SH-SY5Y (cell line): ENCODE measurements around the gene SMAD3.

Source experiments
- GATA2 ChIP-seq: IDR thresholded peaks from 2 replicates; pipeline ENCODE4 v1.6.1; 2011; ENCODE audit warnings: mild to moderate bottlenecking, low read depth, low read length
- GATA3 ChIP-seq: IDR thresholded peaks from 2 replicates; pipeline ENCODE4 v1.6.1; 2011; ENCODE audit warnings: low read depth, mild to moderate bottlenecking, low read length, moderate library complexity

Gene SMAD3

DNA sequence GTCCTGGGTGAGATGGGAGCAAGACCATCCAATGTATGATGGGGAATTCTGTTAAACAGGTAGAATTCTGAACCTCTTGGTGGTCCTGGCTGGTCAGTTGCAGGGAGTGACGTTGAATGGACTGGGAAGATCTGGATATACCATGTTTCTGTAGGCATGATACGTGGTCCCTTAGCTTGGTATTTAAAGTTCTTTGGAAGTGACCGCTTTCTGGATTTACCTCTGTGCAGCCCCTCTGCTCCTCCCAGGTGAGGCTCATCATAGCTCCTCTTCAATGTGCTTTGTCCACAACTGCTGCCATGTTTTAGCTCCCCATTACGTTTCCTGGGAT, 37.2 kb downstream of the SMAD3 start:
- TF ChIP-seq GATA3 (no peak), GATA2 (no peak)

DNA sequence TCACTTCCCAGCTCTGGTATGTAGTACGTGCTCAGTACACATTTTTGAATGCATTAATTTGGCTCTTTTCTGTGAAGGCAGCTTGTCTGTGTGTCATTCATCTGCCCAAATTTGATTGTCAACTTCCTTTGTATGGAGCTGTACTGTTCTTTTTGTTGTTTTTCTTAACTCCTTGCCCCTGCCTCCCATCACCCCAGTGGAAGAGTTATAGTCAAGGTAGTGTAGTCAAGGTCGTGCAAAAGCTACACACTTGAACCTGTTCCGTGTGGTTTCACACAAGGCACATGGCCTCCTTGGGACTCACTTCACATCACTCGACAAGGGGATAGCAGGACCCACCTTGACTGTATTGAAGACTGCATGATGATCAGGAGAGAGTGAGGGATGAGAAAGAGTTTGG, 37.6 kb downstream of the SMAD3 start:
- TF ChIP-seq GATA2 (no peak), GATA3 (no peak)

DNA sequence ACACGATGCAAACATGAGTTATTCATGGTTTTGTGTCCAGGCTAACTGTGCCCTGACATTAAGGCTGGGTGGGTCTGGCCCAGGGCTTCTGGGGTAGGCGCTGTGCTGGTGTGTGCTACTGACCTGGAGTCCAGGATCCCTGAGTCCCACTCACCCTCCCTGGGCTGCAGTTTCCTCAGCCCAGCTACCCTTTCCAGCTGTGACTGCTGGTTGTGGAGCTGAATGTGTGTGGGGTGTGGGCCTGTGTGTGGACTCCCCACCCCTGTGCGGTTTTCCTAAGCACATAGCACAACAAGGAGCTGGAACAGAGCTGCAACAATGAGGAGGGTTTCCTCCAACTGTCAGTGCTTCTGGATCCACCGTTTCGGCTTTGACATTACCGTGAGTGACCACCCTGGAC, 38.0 kb downstream of the SMAD3 start:
- TF ChIP-seq GATA2 = no peak
- TF ChIP-seq GATA3 = no peak

DNA sequence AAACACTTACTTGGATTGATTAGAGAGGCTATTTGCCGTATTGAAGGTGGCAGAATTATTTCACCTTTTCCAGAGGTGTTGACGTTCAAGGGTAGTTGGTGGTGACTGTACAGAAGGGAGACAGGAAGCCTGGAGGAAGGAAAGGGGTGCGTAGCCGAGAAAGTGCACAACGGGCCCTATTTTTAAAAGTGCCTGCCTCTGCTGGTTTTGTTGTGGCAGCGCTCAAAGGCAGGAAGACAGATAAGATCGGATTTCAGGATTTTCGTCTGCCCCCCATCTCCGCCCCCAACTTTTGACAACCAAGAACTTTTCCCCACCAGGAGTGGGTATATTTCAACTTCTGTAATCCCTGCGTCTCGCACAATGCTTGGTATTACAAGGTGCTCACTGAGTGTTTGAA, 38.5 kb downstream of the SMAD3 start:
- no peak for TF ChIP-seq GATA2
- TF ChIP-seq GATA3 = no peak

DNA sequence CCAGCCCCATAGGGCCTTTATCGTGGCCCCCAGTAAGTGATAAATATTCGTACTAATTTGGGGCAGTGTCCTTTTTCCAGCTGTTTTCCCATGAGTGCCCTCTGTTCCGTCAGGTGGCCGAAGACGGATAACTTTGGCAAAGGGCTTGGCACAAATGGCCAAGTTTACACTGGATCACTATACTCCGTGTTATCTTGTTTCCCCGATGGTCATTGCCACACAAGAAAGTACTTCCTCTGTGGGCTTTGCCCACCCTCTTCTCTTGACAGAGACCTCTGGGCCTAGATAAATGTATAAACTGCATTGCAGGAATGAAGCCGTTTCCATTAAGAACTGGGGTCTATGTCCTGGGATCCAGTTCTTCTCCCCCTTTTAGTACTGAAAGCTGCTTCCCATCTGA, 39.1 kb downstream of the SMAD3 start:
- TF ChIP-seq GATA3 = no peak
- TF ChIP-seq GATA2 = no peak

DNA sequence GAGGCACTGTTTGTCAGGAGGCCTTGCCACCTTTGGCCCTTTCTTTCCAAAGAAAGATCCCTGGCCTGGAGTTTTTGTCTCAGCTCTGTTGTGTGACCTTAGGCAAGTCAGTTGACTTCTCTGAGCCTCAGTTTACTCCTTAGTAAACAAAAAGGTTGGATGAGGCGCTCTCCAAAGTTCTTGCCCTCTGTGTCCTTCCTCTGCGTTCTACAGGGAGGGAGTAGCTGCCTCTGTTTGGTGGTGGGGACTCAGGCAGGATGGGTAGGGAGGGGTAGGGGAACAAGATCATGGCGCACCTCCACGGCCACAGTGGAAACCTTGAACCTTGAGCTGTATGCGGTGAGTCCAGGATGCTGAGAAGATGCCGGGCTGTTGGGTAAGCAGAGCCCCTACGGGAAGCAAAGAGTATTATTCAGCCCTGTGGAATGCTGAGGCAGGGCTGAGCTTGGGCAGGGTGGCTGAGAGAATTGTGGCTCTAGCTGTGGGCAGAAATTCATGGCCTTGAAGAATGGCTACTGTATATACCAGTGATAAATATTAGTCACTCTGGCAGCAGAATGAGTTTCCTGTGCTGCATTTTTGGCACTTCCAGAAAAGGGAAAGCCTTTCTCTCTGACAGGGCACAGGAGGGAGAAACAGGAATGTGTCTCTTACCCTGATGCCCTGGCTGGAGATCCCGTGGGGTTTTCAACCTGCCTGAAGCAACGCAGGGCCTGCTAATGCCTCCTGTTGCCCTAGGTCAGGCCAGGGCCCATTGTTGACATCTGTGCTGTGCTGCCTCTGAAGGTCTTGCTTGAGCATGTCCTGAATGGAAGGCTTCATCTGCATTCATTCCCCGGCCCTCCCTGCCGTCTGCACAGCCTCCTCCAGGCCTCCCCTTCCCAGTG, 39.9 kb downstream of the SMAD3 start:
- TF ChIP-seq GATA2 (no peak), GATA3 (no peak)

DNA sequence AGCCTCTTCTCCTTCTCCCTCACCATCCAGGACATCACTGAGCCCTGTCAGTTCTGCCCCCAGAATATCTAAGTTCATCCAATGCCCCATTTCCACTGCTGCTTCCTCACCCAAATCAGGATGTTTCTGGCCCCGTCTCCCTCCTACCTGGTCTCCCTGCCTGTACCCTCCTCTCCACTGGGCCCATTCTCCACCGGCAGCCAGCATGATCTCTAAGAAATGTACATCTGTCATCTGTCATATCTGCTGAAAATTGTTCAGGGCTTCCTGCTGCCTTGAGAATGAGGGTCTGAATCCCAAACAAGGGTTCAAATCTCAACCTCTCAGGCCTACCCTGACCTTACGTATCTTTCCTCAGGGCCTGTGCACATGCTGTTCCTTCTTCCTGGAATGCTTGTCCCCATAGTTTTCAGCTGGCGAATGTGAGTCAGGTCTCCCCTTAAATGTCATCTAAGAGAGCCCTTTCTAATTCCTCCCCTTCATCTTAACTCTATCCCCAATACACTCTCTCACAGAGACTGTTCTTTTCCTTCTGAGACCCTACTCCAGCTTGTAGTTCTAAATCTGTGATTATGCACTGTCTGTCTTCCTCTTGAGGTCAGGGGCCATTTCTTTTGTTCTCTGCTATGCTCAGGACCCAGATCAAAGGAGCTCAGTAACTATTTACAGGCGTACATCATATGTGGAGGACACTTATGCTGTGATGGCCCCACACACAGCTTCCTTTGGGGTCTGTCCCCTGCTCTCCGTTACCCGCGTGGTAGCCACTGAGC, 40.8 kb downstream of the SMAD3 start:
- no peak for TF ChIP-seq GATA3

DNA sequence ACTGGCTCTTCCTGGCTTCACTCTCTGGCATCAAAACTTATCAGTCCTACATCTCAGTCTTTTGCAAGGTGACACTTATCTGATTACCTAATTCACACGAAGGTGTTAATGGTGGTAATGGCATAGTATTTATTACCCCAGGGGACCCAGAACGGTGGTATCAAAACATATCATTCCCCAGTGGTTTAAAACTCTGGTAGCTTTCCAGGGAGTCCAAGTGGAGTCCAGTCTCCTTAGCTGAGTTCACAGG, 41.3 kb downstream of the SMAD3 start:
- TF ChIP-seq GATA3 (no peak), GATA2 (no peak)

DNA sequence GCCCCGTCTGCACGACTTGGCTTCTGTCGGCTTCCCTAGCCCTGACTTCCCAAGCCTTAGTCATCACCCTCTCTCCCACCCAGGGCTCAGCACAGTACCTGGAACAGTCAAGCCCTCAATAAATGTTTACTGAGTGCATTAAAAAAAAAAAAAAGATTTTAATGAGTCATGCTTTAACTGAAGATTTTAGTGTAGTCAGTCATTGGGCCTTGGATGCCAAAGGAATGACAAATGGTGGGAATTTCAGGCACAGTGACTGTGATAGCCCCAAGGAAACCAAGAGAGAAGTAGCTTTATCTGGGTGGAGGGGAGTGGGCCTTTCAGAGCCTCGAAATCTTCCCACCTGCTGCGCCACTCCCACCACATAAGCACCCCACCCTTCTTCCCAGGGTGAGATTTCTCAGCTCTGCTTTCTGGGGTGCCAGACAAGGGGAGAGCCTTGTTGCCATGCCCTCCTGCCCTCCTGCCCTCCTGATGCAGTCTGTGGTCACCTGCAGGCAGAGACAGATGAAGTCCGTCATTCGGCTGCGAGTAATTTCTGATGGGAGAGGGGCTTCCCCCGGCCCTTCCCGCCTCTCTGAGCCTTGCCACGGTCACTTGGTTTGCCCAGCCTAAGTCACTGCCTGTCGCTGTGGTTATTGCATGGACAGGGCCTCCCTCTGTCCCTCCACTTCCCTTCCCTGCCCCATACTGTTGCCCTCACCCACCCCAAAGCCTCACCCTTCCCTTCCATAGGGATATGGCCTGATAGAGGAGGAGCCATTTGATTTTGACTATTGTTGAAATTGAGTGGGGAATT, 41.8 kb downstream of the SMAD3 start:
- TF ChIP-seq GATA2 (no peak), GATA3 (no peak)

DNA sequence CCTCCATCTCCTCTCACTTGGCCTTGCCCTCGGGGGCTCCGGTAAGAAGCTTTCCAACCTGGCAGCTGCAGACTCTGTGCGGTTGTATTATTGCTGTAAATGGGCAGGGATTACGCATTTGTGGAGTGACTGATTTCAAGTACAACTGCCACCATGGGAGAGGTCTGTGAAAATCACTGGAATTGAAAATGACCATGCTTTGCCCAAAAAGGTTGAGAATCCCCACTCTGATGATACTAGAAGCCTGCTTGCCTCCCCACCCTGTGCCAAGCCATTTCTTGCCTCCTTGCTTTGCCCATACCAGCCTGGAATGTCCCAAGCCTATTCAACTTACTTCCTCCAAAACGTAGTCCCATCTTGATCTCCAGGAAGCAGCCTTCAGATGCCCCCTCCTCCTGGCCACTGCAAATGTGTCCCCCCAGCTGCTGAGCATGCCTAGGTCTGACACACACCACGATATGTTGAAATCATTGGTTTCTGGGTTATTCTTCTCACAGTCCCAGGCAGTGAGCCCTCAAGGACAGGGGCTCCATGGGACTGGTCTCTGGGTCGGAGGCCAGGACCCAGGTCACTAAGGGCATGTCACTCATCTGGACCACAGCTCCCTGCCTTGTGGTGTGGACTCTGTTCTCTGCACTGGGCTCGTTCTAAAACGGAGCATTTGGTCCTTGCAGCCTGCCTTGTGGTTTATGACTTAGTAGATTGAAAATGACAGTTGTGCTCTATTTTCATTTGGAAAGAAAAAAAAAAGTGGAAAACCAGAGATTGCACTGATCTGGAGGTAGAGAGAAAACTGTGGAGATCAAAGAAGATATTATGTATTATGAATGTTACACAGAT, 42.9 kb downstream of the SMAD3 start:
- TF ChIP-seq GATA3 (no peak), GATA2 (no peak)

DNA sequence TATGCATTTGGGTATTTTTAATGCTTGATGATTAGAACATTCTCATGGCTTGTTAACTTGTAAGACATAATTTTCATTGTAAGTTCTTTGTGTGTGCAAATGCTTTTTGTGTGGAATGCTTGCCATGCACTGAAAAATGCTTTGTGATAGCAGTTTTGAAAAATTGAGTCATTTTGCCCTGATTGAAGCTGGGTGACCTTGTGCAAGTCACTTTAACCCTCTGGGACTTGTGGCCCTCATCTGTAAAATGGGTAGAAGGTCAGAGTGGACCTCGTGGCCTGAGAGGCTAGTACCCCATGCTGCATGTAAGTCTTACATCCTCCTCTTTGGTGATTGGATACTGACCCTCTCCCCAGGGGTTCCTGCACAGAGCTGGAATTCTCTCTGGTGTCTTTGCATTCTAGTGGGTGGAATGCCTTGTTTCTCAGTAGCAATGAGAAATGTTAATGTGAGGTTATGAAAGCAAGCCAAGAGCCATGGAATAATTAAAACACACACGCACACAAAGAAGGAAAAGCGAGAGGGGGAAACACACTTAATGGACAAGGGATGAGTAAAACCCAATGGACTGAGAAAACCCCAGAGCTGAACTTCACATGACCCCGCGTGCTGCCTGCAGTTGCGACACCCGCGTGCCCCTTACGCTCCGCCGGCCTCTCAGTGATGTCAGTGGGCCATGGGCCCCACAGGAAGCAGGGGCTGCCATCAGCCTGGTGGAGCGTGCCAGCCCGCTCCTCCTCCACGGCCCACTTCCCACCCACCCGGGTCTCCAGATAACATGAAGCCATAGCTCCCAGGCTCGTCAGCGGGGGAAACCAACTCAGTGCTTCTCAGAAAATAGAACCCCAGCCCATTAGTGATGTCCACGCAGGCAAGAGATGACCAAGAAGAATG, 44.0 kb downstream of the SMAD3 start:
- TF ChIP-seq GATA2 (no peak), GATA3 (no peak)

DNA sequence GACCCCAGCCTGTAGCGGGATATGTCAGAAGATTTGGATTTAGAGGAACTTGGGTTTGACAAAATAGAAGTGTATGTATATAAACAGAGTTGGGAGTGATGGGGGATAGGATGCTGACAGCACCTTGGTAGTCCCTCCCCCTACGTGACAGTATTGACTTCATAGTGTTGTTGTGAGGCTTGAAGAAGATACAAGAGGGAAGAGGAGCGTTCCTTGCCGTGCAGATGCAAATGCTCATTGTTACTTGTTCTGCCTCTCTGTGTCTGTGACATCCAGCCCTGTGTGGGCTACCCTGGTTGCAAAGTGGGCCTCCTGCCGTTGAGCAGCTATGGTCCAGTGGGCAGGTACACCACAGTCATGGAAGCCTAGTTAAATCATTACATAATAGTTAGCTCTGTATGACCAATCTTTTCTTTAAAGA, 45.0 kb downstream of the SMAD3 start:
- TF ChIP-seq GATA2 (no peak), GATA3 (no peak)
